Osteoblast (primary cell): ENCODE measurements around the gene BSN. TPM values are rescaled to one million over a fixed set of nuclear protein-coding genes. Genes with fewer than 3 reads are reported as not detected.
A peak's percentile ranks its signal among the peaks of the same experiment; 100 is the strongest.

ENCODE experiments used
- DNase-seq: peaks from one replicate; pipeline ENCODE4 v3.0.0; 2011; ENCODE audit warnings: low spot score, mixed read lengths; ENCODE audit not compliant: insufficient read length; ENCODE audit errors: missing footprints
- H2AFZ ChIP-seq: 2 replicates; pipeline ENCODE4 v1.6.0; 2011; ENCODE audit warnings: mild to moderate bottlenecking, low read length
- H3K27ac ChIP-seq: 2 replicates; pipeline ENCODE4 v1.5.1; 2011; ENCODE audit warnings: mild to moderate bottlenecking, low read depth, low read length, moderate library complexity
- H3K27me3 ChIP-seq: 2 replicates; pipeline ENCODE4 v1.6.0; 2012; ENCODE audit warnings: mild to moderate bottlenecking, control low read depth, inconsistent platforms, low read length, moderate library complexity; ENCODE audit not compliant: insufficient read depth
- H3K36me3 ChIP-seq: 2 replicates; pipeline ENCODE4 v1.5.1; 2011; ENCODE audit warnings: mild to moderate bottlenecking, low read length, control low read depth, moderate library complexity; ENCODE audit not compliant: insufficient read depth
- H3K4me1 ChIP-seq: 2 replicates; pipeline ENCODE4 v1.5.1; 2011; ENCODE audit warnings: mild to moderate bottlenecking, low read length, control low read depth, moderate library complexity; ENCODE audit not compliant: insufficient read depth
- H3K4me2 ChIP-seq: 2 replicates; pipeline ENCODE4 v1.6.0; 2011; ENCODE audit warnings: mild to moderate bottlenecking, low read length; ENCODE audit not compliant: insufficient read depth
- H3K4me3 ChIP-seq: fragments of 200-600 bp; sonication (generic); 3 replicates; pipeline ENCODE4 v1.5.1; 2012; ENCODE audit warnings: mild to moderate bottlenecking, low read length, inconsistent platforms; ENCODE audit not compliant: insufficient read depth
- H3K79me2 ChIP-seq: 2 replicates; pipeline ENCODE4 v1.6.0; 2012; ENCODE audit warnings: mild to moderate bottlenecking, low read length, control low read depth, inconsistent platforms; ENCODE audit not compliant: insufficient read depth
- H3K9me3 ChIP-seq: 2 replicates; pipeline ENCODE4 v1.5.1; 2011; ENCODE audit warnings: low read depth, low read length, control low read depth
- H4K20me1 ChIP-seq: 2 replicates; pipeline ENCODE4 v1.6.0; 2012; ENCODE audit warnings: mild to moderate bottlenecking, low read length, control low read depth; ENCODE audit not compliant: insufficient read depth
- CTCF ChIP-seq: IDR thresholded peaks from 2 replicates; pipeline ENCODE4 v1.5.1; 2011; ENCODE audit warnings: mild to moderate bottlenecking, low read depth, low read length, moderate library complexity; ENCODE audit errors: extremely low read depth
- small RNA-seq: library from RNA; depleted of rRNA; stranded (forward); fragments of <200 nt; gene quantifications from one replicate; pipeline ENCODE3, GENCODE V24; 2012
- total RNA-seq: library from RNA; depleted of rRNA; stranded (reverse); fragments of >200 nt; gene quantifications from 2 replicates; pipeline ENCODE4 v1.2.3, GENCODE V29; 2012

BSN gene
- total RNA-seq, 1 donor, result under 0.01 TPM

DNA sequence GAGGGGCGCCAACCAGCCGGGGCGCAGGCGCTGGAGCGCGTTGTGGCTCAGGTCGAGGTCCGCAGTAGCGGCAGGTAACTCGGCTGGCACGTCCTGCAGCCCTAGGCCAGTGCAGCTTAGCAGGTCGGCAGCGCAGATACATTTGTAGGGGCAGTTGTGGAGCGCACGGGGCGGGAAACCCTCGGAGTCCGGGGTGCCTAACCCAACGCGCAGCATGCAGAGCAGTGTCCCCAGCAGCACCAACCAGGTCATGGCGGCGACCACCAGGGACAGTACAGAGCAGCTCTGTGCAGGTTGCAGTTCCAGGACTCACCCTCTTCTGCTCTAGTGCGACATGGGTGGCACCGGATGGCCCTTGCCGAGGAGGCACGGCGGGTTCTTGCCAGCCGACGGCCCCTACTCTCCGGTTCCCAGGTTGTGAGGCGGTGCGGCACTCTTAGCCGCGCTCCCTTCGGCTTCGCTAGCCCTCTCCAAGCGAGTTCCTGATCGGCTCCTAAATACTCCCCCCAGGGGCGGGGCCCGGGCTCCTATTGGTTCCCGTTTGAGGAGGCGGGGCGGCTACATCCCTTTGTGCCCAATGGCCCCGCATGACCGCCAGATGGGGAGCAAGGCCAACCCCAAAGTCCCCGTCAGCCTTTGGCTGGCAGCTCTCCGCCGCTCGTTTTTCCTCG lies 165.1 kb downstream of the BSN start, which contains the start of gene AMIGO3:
Gene AMIGO3 (minus strand): TSS at position 471 of the 671 bp plus-strand sequence. CDS start 219 bp downstream, at position 252.
- Histone ChIP-seq H3K9me3 (no peaks in the 10 kb centered on the region), H3K27me3 (no peaks in the 10 kb centered on the region), H4K20me1 (peaks cover 22% of the 10 kb centered on the region), H3K27ac (no peak within 1 kb of the TSS), H3K4me3 (peak within 1 kb of the TSS; percentile 70), H3K4me2 (peak within 1 kb of the TSS; percentile 97), H3K4me1 (peaks cover 16% of the 10 kb centered on the region), H2AFZ (no peak within 1 kb of the TSS), H3K79me2 (peaks cover 20% of the 10 kb centered on the region), H3K36me3 (peaks cover 20% of the 10 kb centered on the region)
- peak; percentile 100 for DNase-seq
- peak; percentile 46 for TF ChIP-seq CTCF

Small RNA genes within 50 kb of the gene (small RNA-seq; reads per million reads assigned to genes)
- not detected for gene AMIGO3

Other genes starting within 250 kb of the BSN start
- 20.3 and 22.1 TPM in 2 replicates for gene USP4, start 214.4 kb upstream of the BSN start, total RNA-seq
- 174 and 183 TPM in 2 replicates for gene GPX1, start 196.1 kb upstream of the BSN start, total RNA-seq
- 860 and 899 TPM in 2 replicates for gene RHOA, start 142.5 kb upstream of the BSN start, total RNA-seq
- 35.8 and 37.4 TPM in 2 replicates for gene TCTA, start 142.1 kb upstream of the BSN start, total RNA-seq
- 1.1 and 1.2 TPM in 2 replicates for gene AMT, start 132.0 kb upstream of the BSN start, total RNA-seq
- gene NICN1, start 125.2 kb upstream of the BSN start, total RNA-seq, result 3.8 and 4.7 TPM in 2 replicates
- 55.4 and 58.3 TPM in 2 replicates for gene DAG1, start 84.2 kb upstream of the BSN start, total RNA-seq
- 98.8 and 101 TPM in 2 replicates for gene APEH, start 119.9 kb downstream of the BSN start, total RNA-seq
- 6.5 and 6.9 TPM in 2 replicates for gene MST1, start 135.0 kb downstream of the BSN start, total RNA-seq
- 25.0 and 33.3 TPM in 2 replicates for gene RNF123, start 135.1 kb downstream of the BSN start, total RNA-seq
- 0.29 and 1.8 TPM in 2 replicates for gene AMIGO3, start 165.2 kb downstream of the BSN start, total RNA-seq
- 17.4 and 21.0 TPM in 2 replicates for gene GMPPB, start 169.5 kb downstream of the BSN start, total RNA-seq
- 46.9 and 48.5 TPM in 2 replicates for gene IP6K1, start 232.1 kb downstream of the BSN start, total RNA-seq
- under 0.01 TPM in 1 of 2 replicates, not detected in the other for gene CDHR4, start 245.4 kb downstream of the BSN start, total RNA-seq
- gene INKA1, start 248.8 kb downstream of the BSN start, total RNA-seq, result 5.8 and 6.5 TPM in 2 replicates